Epithelial cell of esophagus (primary cell): ENCODE data around the gene CAMSAP1.
"Not testable (repeated sequence)": the region's sequence is repeated elsewhere in the genome, so short reads cannot be mapped to it uniquely, and the experiment has no call there.

ENCODE experiments used
- DNase-seq: peaks from one replicate; pipeline ENCODE4 v3.0.0; 2010; ENCODE audit warnings: low read depth
- H3K4me3 ChIP-seq: 2 replicates; pipeline ENCODE4 v1.5.1; 2011; ENCODE audit warnings: mild to moderate bottlenecking, low read length, control low read depth
- TF ChIP-seq, protein P1 (sequence below): IDR thresholded peaks from 2 replicates; pipeline ENCODE4 v1.5.1; 2011; ENCODE audit warnings: low read depth, mild to moderate bottlenecking, low read length, control low read depth, inconsistent platforms; ENCODE audit not compliant: insufficient read depth; ENCODE audit errors: missing control alignments

Gene CAMSAP1

DNA sequence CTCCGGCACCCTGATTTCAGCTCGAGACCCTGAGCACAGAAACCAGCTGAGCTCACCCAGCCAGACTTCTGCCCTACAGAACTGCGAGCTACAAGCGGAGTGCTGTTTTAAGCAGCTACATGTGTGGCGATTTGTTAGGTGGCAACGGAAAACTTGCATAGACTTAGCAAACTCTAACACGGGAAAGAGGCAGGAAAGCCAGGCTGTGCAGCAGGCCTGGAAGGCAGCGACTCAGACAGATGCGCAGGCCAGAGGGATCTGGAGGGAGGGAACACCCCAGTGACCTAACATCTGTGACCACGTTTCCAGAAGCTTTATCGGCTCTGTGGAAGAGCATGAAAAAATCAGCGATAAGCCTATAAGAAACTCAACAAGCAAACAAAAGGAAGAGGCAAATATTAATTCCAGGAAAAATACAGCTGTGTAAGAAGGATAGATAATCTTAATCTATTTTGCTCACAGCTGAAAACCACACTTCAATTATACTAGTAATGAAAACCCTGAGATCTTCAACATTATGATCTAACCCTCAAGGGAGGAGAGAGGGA lies 42.9 kb upstream of the CAMSAP1 start:
- TF ChIP-seq, protein P1, sequence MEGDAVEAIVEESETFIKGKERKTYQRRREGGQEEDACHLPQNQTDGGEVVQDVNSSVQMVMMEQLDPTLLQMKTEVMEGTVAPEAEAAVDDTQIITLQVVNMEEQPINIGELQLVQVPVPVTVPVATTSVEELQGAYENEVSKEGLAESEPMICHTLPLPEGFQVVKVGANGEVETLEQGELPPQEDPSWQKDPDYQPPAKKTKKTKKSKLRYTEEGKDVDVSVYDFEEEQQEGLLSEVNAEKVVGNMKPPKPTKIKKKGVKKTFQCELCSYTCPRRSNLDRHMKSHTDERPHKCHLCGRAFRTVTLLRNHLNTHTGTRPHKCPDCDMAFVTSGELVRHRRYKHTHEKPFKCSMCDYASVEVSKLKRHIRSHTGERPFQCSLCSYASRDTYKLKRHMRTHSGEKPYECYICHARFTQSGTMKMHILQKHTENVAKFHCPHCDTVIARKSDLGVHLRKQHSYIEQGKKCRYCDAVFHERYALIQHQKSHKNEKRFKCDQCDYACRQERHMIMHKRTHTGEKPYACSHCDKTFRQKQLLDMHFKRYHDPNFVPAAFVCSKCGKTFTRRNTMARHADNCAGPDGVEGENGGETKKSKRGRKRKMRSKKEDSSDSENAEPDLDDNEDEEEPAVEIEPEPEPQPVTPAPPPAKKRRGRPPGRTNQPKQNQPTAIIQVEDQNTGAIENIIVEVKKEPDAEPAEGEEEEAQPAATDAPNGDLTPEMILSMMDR, result no peak
- H3K4me3 ChIP-seq, result no peak overlapping the region
- no peak for DNase-seq

DNA sequence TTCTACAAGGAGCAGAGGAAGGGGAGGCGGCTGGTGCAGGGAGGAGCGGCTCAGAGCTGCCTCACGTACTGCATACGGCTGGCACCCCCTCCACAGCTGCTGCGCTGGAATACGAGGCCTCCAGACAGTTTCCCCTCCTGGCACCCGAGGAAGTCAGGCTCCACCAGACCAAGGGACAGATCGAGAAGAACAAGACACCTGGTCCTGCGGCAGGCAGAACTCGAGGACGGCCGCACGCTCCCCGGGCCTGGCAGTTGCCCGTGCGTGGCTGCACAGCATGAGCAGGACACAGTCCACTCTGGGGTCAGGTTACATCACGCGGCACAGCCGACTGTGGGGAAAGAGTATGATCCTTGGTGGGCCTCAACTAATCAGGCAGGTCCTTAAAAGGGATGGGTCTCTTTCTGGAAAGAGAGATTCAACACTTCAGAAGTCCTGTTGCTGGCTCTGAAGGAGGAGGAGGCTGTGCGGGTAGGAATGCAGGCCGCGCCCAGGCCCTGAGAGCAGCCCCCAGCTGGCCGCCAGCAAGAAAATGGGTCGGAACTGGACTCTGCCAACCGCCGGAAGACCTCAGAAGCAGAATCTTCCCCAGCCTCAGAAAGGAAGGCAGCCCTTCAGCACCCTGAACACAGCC lies 42.3 kb upstream of the CAMSAP1 start:
- no peak for DNase-seq
- no peak overlapping the region for H3K4me3 ChIP-seq
- TF ChIP-seq, protein P1, result no peak

DNA sequence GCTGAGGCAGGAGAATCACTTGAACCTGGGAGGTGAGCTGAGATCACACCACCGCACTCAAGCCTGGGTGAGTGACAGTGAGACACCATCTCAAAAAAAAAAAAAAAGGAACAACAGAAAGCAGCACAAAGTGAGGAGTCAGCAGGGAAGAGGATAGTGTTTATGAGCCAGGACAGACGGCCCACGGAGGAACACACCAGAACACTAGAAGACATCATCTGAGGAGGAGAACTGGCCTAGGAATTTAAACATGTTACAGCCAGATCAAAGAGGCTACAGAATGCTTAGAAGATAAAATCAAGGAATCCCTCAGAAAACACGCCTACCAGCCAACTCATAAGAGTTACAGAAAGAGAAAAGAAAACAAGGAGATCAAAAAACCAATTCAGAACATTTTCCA lies 41.6 kb upstream of the CAMSAP1 start:
- no peak for DNase-seq
- TF ChIP-seq, protein P1, result no peak
- H3K4me3 ChIP-seq, result no peak overlapping the region

DNA sequence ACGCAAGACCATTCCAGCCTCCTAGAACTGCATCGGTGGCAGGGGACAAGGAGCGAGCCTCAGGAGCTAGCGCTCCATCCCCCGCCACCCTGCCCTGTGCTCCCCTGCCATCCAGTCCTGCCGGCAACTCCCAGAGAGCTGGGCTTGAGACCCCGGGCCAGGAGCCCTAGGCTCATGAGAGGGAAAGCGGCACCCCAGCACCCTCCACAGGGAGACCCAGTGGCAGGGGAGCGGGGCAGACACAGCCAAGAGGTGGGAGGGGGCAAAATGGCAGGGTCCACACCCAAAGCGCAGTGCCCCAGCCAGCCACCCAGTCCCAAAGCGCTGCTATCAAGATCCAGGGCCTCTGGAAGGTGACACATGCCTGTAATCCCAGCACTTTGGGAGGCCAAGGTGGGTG lies 41.1 kb upstream of the CAMSAP1 start:
- no peak for DNase-seq
- H3K4me3 ChIP-seq, result no peak overlapping the region
- TF ChIP-seq, protein P1, result no peak

DNA sequence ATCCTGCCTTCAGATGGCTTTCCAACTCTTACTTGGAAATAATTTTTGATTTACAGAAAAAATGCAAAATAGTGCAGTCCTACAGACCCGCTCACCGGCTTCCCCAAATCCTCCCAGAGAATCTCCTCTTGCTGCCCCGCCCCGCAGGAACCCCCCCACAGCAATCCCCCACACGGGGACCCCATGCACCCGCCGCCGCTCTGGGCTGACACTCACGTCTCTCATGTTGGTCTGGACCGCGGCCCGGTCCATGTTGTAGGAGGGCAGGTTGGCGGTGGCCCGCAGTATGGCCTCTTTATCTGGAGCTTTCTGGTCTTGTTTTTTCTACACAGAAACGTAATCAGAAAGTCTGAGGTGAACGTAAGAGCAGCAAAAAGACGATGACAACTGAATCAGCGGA lies 40.2 kb upstream of the CAMSAP1 start:
- no peak overlapping the region for H3K4me3 ChIP-seq
- TF ChIP-seq, protein P1, result no peak
- no peak for DNase-seq

DNA sequence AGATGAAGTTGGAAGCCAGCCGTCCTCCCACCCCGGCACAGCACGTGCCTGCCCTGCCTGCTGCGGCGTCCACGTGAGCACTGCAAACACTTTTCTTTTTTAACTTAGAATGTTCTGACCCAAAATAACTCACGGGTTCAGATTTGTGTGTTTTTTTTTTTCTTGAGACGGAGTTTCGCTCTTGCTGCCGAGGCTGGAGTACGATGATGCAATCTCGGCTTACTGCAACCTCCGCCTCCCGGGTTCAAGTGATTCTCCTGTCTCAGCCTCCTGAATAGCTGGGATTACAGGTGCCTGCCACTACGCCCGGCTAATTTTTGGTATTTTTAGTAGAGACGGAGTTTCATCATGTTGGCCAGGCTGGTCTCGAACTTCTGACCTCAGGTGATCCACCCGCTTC lies 39.8 kb upstream of the CAMSAP1 start:
- DNase-seq, H3K4me3 ChIP-seq: not testable (repeated sequence)

DNA sequence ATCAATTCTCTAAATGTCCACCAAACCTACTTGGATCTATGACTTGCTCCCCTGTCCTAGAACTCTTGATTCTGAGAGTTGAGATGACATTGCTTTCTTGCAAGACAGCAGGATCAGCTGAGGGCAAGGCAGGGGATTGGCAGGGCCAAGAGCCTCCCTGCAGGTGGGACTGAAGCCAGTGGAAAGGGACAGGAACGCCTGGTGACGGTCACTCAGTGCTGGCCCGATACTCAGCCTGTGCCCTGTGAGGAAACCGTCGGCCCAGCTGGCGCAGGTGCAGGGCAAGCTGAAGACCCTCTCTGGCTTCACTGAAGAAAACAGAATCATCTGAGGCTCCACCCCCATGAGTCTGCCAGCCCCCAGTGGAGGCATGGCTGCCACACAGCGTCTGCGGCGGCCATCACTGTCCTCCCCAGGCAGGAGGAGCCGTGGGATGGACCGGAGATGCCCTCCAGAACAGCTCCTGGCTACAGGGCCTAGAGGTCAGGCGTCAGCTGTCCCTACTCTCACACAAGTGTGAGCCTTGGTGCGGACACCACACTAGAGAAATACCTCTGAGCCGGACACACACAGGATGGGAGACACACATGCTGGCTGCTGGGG lies 39.1 kb upstream of the CAMSAP1 start:
- DNase-seq, result no peak
- H3K4me3 ChIP-seq, result no peak overlapping the region
- TF ChIP-seq, protein P1, result no peak
